ENCODE results near the gene DCLK1.

The DCLK1 gene

GRCh38 chr13:36131222-36131930 lies at the start of gene DCLK1:
TSS of gene DCLK1 (minus strand) at chr13:36131382.
- DNase-seq, result no peak

GRCh38 chr13:36175621-36176020 lies 44.4 kb upstream of the DCLK1 start:
- DNase-seq, result no peak

GRCh38 chr13:36174923-36175322 lies 43.7 kb upstream of the DCLK1 start:
- DNase-seq, result no peak

GRCh38 chr13:36173571-36174322 lies 42.6 kb upstream of the DCLK1 start:
- no peak for DNase-seq

GRCh38 chr13:36166046-36166445 lies 34.9 kb upstream of the DCLK1 start:
- no peak for DNase-seq

- no peak for DNase-seq
Measured at GRCh38 chr13:36163809-36164308, 32.7 kb upstream of the DCLK1 start.

GRCh38 chr13:36163286-36163685 lies 32.1 kb upstream of the DCLK1 start:
- no peak for DNase-seq

GRCh38 chr13:36160297-36160696 lies 29.1 kb upstream of the DCLK1 start:
- DNase-seq, result no peak

GRCh38 chr13:36158611-36159010 lies 27.4 kb upstream of the DCLK1 start:
- DNase-seq, result no peak

GRCh38 chr13:36157480-36157879 lies 26.3 kb upstream of the DCLK1 start:
- DNase-seq, result no peak

- DNase-seq, result no peak
Measured at GRCh38 chr13:36154567-36155291, 23.5 kb upstream of the DCLK1 start.

- no peak for DNase-seq
Measured at GRCh38 chr13:36151591-36151990, 20.4 kb upstream of the DCLK1 start.

- DNase-seq, result no peak
Measured at GRCh38 chr13:36148446-36148845, 17.3 kb upstream of the DCLK1 start.

- no peak for DNase-seq
Measured at GRCh38 chr13:36147330-36147729, 16.1 kb upstream of the DCLK1 start.

GRCh38 chr13:36146511-36147269 lies 15.5 kb upstream of the DCLK1 start:
- no peak for DNase-seq

GRCh38 chr13:36143738-36144137 lies 12.6 kb upstream of the DCLK1 start:
- no peak for DNase-seq

- no peak for DNase-seq
Measured at GRCh38 chr13:36142735-36143134, 11.6 kb upstream of the DCLK1 start.

GRCh38 chr13:36135876-36136275 lies 4.7 kb upstream of the DCLK1 start:
- DNase-seq, result no peak

- no peak for DNase-seq
Measured at GRCh38 chr13:36134632-36135031, 3.5 kb upstream of the DCLK1 start.

- DNase-seq, result no peak
Measured at GRCh38 chr13:36133950-36134626, 2.9 kb upstream of the DCLK1 start.

GRCh38 chr13:36132376-36132775 lies 1.2 kb upstream of the DCLK1 start:
- no peak for DNase-seq

- DNase-seq, result no peak
Measured at GRCh38 chr13:36131931-36132297, 732 bp upstream of the DCLK1 start.
